OCI-M2 (cell line): ENCODE data around the gene DBN1.

Experiments
- DNase-seq: peaks from one replicate; lab custom pipeline; 2025; ENCODE audit not compliant: unreplicated experiment; lab: John Stamatoyannopoulos, UW

Gene DBN1

GRCh38 chr5:177475563-177476427, 2.4 kb upstream of the DBN1 start:
- DNase-seq = no peak

- no peak for DNase-seq
These were observed 1.6 kb upstream of the DBN1 start for GRCh38 chr5:177474846-177475562.

- DNase-seq = no peak
These were observed 605 bp upstream of the DBN1 start for GRCh38 chr5:177474002-177474476.

GRCh38 chr5:177472460-177473442, 683 bp downstream of the DBN1 start:
- DNase-seq = no peak

GRCh38 chr5:177471610-177472356, 1.7 kb downstream of the DBN1 start:
- no peak for DNase-seq

- no peak for DNase-seq
These were observed 2.5 kb downstream of the DBN1 start for GRCh38 chr5:177470759-177471536.

- DNase-seq = no peak
These were observed 3.5 kb downstream of the DBN1 start for GRCh38 chr5:177469750-177470525.

- DNase-seq = no peak
These were observed 4.5 kb downstream of the DBN1 start for GRCh38 chr5:177468685-177469628.

GRCh38 chr5:177468329-177468684, 5.1 kb downstream of the DBN1 start:
- DNase-seq = no peak

- DNase-seq = no peak
These were observed 6.0 kb downstream of the DBN1 start for GRCh38 chr5:177467436-177467835.

- no peak for DNase-seq
These were observed 6.6 kb downstream of the DBN1 start for GRCh38 chr5:177466861-177467260.

GRCh38 chr5:177465044-177465443, 8.4 kb downstream of the DBN1 start:
- no peak for DNase-seq

GRCh38 chr5:177462021-177462670, 11.3 kb downstream of the DBN1 start:
- no peak for DNase-seq

GRCh38 chr5:177459819-177460628, 13.4 kb downstream of the DBN1 start:
- no peak for DNase-seq

GRCh38 chr5:177459357-177459756, 14.1 kb downstream of the DBN1 start:
- DNase-seq = no peak

GRCh38 chr5:177458912-177459350, 14.5 kb downstream of the DBN1 start:
- no peak for DNase-seq
